ENCODE results near the gene DHRS12.

Gene DHRS12, protein sequence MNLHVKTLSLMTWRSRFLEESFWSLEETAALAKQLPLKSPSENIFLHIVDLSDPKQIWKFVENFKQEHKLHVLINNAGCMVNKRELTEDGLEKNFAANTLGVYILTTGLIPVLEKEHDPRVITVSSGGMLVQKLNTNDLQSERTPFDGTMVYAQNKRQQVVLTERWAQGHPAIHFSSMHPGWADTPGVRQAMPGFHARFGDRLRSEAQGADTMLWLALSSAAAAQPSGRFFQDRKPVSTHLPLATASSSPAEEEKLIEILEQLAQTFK

GRCh38 chr13:51803422-51804294, at the start of gene DHRS12:
Gene DHRS12, minus strand, starts transcription at chr13:51804163. Its CDS starts 4,504 bp downstream, at chr13:51799659.
- peak; percentile 91 for DNase-seq

DNA sequence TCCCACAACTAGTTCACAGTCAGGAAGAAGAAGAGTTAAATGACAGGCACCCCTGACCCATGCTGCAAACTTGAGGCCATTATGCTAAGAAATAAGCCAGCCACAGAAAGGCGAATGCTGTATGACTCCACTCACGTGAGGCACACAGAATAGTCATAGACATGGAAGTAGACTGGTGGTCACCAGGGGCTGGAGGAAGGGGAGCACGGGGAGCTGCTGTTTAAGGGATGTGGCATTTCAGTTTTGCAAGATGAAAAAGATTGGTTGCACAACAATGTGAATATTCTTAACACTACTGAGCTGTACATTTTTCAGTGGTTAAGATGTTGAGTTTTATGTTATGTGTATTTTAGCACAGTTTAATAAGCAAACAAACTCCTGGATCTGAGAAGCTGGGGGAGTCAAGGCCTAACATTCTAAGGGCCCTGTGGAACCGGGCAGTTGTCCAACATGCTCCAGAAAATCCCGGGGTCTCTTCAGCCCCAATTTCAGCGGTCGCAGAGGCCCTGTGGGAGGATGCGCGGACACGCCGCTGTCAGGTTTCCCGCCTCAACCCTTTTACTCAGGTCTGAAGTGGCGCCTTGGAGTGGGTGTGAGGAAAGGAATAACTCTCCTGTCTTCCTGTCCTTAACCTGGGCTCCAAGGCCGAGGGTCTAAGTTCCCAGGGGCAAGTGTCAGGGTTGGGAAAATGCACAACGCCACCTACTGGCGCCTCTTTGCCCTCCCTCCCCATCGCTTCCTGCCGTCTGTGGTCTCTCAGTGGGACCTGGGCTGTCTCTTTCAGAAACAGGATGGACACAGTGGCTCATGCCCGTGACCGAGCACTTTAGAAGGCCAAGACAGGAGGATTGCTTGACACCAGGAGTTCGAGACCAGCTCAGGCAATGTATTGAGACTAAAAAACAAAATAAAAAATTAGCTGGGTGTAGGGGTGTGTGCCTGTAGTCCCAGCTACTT, 45.5 kb upstream of the DHRS12 start:
- no peak for DNase-seq

DNA sequence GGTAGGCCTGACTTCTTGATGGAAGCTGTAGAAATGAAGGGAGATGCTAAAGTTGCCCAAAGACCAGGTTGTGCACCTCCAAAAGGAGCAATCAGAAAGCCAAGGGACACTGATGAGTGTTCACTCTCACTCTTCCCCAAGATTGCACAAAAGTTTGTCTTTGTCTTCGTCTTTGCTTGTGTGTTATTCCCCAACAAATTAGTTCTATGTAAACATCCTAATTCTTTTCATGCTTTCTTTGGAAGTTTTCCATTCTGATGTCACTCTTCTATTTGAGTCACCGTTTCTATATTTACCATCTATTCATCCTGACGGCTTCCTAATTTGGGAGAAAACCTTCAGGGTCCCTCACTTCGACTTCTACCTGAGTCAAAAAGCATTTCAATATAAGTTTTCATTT, 44.7 kb upstream of the DHRS12 start:
- no peak for DNase-seq

- DNase-seq = no peak
Observed at GRCh38 chr13:51846756-51847155, 42.8 kb upstream of the DHRS12 start.

DNA sequence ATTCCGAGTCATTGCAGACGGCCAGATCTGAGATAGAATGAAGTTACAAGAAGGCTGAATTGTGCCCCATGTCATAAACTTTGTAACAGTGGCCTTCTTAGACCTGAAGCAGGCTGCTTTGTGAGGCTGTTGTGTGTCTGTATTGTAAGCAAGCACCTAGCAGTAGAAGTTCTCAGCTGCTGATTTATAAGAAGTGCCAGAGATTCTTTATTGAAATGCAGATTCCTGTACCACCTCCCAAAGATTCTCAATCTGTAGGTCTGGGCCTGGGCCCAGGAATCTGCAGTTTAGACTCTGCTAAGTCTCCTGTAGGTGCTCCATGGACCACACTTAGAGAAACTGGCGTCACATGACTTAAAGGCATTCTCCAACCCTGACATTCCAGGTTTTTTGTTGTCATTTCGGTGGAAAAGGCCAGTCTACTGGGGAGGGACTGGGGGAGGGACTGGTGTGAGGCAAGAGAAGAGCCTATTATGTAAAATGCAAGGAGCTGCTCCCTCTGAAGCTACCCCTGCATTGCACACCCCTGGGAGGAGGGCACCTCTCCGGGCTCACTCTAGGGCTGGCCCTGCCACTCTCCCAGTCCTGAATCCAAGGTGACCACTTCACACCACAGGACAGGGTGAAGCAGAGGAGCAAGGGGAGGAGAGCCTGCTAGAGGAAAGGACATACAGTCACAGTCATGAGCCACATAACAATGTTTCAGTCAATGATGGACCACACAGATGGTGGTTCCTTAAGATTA, 41.8 kb upstream of the DHRS12 start:
- DNase-seq = no peak

DNA sequence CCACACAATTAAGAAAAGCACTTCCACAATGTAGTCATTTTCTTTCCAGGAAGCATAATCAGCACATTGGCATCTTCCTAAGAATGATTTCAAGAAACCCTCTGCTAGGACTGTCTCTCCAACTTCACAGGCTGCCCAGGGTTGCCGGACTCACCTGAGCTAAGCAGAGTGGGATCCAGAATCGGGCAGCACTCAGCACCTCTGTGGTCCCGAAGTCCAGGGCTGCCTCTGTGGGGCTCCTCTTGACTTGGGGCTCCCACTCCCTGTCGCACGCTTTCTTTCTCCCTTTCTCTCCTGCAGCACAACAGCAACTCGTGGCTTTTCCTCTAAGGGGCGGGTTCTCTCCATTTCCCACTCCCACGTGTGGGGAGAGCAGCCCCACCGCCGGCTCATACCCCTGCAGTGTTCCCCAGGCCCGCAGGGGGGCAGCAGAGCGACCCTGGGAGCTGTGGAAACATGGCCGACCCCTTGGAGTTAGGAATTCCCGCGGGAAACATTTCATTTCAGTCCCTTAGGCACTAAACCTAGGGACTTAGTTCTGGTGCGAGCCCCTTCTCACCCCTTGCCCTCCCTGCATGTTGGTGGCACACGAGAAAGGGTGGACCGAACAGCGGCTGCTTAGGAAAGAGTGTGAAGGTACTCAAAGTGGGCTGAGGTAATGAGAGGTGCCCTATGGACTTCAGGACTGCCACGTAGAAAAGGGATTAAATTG, 41.1 kb upstream of the DHRS12 start, which contains the start of gene TMEM272:
Gene TMEM272 (minus strand): TSS at position 316 of the 712 bp plus-strand sequence. CDS start 6,647 bp downstream, outside the sequence.
- peak; percentile 39 for DNase-seq

DNA sequence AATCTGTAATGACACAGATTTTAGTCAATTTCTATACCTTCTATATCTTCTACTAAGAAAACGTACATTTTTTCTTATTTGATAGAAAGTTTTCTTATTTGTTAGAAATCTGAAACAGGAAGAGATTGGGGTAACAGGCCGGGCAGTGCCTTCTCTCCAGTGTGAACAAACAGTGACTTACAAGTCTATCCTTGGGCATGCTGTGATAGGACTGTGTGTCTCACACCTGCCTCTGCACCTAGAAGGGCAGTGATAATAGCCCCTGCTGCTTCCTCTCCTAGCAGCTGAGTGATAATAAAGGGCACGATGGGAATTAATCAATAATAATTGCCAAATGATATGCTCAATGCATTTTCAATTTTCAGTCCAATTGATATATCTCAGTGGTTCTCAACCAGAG, 39.6 kb upstream of the DHRS12 start:
- no peak for DNase-seq

GRCh38 chr13:51841732-51842131, 37.8 kb upstream of the DHRS12 start:
- no peak for DNase-seq

DNA sequence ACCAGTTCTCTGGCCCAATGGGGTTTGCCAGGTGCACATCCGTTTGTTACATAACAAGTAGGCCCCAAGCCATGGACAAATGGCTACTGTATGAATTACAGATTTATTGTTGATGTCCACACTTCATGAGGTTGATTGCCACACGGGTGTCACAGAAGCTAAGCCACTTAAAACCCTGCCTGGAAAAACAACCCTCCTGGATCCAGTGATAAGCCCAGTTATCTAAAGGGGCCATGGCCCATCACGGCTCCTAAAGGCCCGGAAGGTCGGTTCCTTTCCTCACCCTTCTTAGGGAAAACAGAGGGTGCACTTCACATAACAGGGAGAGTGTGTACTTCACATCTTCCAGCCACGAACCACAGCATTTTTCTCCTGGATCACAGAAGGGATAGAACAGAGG, 37.0 kb upstream of the DHRS12 start:
- DNase-seq = no peak

- DNase-seq = no peak
Observed at GRCh38 chr13:51839711-51840540, 36.0 kb upstream of the DHRS12 start.

GRCh38 chr13:51838240-51838846, 34.4 kb upstream of the DHRS12 start:
- DNase-seq = no peak

DNA sequence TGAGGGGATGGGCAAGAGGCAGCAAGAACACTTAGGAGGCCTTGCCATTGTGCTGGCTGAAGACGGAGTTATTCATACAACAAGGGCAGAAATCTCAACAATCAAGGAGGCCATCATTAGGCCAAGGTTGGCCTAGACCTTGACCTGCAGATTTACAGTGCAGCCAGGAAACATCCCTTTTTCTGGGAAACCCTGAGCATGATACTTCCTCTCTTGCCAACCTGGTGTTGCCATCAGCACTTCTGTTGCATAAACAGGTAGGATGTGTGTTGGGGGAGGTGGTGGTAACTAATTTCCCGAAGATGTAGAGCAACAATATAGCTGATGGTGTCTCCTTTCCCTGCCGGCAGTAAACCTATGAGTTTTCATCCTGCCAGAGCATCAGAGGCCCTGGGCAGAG, 33.1 kb upstream of the DHRS12 start:
- DNase-seq = no peak

DNA sequence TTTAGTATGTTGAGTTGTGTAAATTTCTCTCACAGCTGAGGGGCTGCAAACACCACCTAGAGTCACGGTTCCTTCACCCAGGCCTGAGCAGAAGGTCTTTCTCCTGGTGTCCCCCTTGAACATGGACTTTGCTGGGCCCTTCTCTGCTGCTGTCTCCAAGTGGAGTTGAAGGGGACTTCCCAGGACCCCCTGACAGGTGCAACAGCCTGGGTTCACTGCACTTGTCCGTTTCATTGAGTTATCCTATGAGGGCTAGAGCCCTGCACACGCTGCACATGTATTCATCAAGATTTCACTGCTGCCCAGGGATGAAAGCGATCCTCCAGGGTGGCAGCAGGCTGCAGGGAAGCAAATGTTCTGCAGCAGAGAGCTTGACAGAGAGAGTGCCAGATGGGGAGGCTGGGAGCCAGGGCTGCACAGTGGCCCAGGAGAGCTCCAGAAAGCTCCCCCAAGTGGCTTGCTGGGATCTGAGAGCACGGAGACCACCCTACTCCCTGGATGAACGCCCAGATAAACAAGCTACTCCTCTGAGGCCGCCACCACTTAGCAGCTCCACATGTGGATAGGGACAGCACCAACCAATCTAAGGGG, 30.7 kb upstream of the DHRS12 start:
- no peak for DNase-seq

DNA sequence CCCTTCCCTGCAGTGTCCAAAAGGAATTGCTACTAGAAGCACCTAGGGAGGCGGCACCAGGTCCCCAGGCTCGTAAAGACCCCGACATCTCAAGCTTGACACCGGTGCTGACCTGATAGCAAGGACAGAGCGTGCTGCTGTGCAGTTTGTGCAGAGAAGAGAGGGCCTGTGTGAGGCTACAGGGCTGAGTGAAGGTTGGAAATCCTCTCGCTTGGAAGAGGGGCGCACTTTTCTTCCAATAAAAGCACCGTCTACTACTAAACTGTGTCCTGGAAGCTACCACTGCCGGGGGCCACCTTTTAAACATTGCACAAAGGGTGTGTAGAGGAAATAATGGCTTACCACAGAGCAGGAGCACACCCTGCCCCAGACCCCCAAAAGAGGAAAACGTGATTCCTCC, 30.0 kb upstream of the DHRS12 start:
- no peak for DNase-seq

DNA sequence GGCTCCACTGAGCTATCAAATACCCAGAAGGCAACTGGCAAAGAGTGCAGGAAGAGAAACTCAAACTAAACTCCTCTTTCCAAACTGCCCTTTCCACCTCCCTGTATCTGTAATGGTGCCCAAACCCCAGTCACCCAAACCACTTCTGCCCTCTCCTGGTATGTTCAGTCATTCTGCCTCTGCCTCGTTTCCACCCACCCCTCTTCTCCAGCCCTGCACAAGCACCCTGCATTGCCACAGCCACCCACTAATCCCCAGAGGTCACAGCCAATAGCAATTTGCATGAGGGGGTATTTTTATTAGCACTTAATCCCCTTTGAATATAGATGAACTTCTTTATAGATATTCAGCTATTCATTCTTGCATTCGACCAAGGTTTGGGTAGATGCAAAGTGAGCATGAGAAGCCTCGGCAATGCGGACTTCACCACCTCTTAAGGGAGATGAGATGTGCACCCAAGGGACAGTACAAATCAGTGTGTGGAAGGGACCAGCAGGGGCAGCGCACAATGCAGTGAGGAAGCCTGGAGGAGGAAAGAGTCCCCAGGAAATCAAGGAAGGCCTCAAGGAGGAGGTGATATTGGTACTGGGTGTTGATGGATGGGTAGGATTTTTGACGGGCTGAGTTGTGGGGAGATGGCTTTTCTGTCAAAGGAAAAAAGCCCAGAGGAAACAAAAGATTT, 28.6 kb upstream of the DHRS12 start:
- DNase-seq = peak; percentile 62

GRCh38 chr13:51831519-51831918, 27.6 kb upstream of the DHRS12 start:
- no peak for DNase-seq

GRCh38 chr13:51829568-51829899, 25.6 kb upstream of the DHRS12 start:
- no peak for DNase-seq

DNA sequence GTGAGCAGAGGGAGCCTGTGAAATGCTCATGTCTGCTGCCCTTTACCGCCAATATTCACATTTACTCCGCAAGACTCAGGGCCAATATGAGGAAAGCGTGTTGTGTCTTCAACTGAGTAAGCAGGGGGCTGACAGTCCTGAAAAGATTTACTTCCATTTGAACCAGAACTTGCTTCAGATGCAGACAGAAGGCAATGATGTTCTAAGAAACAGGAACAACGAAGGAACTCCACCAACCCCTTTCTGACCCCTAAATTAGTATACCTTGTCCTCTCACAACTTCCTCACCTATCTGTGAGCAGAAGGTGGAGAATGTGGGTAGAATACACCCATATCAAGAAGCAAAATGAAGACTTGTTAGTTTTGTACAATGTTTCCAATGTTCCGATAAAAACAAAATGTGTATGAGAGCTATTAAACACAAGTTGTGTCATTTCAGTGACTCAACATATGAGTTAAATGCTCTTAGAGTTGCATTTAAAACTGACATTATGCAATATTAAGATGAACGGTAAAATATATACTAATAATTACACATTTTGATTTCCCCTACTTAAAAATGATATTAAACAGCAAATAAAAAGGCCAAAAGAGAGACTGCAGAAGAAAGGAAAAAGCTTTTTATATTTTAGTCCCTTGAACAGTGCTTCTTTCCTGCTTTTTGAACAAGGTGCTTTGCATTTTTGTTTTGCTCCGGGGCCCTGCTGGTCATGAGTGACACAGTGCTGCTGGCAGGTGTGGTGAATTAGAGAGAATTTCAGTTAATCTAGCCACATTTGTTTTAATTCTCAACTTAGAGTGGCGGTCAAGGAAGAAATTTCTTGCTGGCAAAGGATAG, 25.0 kb upstream of the DHRS12 start:
- no peak for DNase-seq

Data from CD4-positive, alpha-beta T cell treated with Interleukin-15 for 1 hour (primary cell).